GM12878 (cell line): Measurements from ENCODE around the gene OSM. TPM values are rescaled to one million over a fixed set of nuclear protein-coding genes. Genes with fewer than 3 reads are reported as not detected.
A peak's percentile ranks its signal among the peaks of the same experiment; 100 is the strongest.

Source experiments
- ATAC-seq: fragments of 200-7000 bp; cut with Tn5 transposase; 3 replicates; pipeline ENCODE4 v1.9.1; 2020; ENCODE audit warnings: mild to moderate bottlenecking, moderate library complexity
- BruUV-seq: library from RNA; stranded (reverse); fragments of 400-500 nt; replicated peaks from 2 replicates; lab custom pipeline; 2021; lab: Mats Ljungman, UMichigan
- CTCF ChIA-PET: fragments of 300-600 bp; sonication (Branson Sonifier 250); formaldehyde crosslinking; extraction: SDS; loops from one replicate; lab custom pipeline; 2021; ENCODE audit warnings: inconsistent platforms; lab: Yijun Ruan, JAX
- POLR2A ChIA-PET: fragments of 350-600 bp; formaldehyde crosslinking; extraction: SDS; loops from one replicate; lab custom pipeline; 2021; ENCODE audit warnings: inconsistent platforms; lab: Charles Lee
- RAD21 ChIA-PET: fragments of 300-600 bp; sonication (Branson Sonifier 250); formaldehyde crosslinking; loops from one replicate; lab custom pipeline; 2023; ENCODE audit warnings: antibody characterized with exemption; ENCODE audit not compliant: unreplicated experiment; lab: Charles Lee
- SMC1A ChIA-PET: fragments of 300-600 bp; sonication (Branson Sonifier 250); formaldehyde crosslinking; loops from one replicate; lab custom pipeline; 2023; ENCODE audit not compliant: unreplicated experiment, uncharacterized antibody; lab: Charles Lee
- DNase-seq: peaks from one replicate; pipeline ENCODE4 v3.0.0-alpha.2; 2011; ENCODE audit warnings: low read depth, low spot score
- FAIRE-seq: peaks from 3 replicates; lab custom pipeline; 2011; peaks lifted over from hg19 to GRCh38; lab: Jason Lieb, UNC
- H2AFZ ChIP-seq: 2 replicates; pipeline ENCODE4 v1.6.0; 2011; ENCODE audit warnings: low read depth, low read length, control low read depth; ENCODE audit not compliant: control insufficient read depth
- H3K27ac ChIP-seq: 2 replicates; pipeline ENCODE4 v1.5.1; 2011; ENCODE audit warnings: control low read depth; ENCODE audit not compliant: control insufficient read depth, insufficient read depth
- H3K27me3 ChIP-seq, 2 experiments: replicated peaks in 1 of 2; 2 replicates each; pipeline versions ENCODE4 v1.6.0 to v1.6.1; 2011; ENCODE audit warnings: low read length in 1 of 2; ENCODE audit not compliant: control insufficient read depth in 2 of 2, insufficient read depth in 2 of 2
- H3K36me3 ChIP-seq, 2 experiments: 2 replicates each; pipeline ENCODE4 v1.5.1; 2011; ENCODE audit warnings: low read length in 1 of 2; ENCODE audit not compliant: control insufficient read depth in 2 of 2, insufficient read depth in 2 of 2
- H3K4me1 ChIP-seq: 2 replicates; pipeline ENCODE4 v1.6.1; 2011; ENCODE audit warnings: mild to moderate bottlenecking, low read length, moderate library complexity, mixed read lengths; ENCODE audit not compliant: control insufficient read depth, insufficient read depth
- H3K4me2 ChIP-seq: 2 replicates; pipeline ENCODE4 v1.6.0; 2011; ENCODE audit warnings: control low read depth; ENCODE audit not compliant: control insufficient read depth, insufficient read depth
- H3K4me3 ChIP-seq: fragments of 200-600 bp; sonication (generic); 2 replicates; pipeline ENCODE4 v1.5.1; 2016
- H3K79me2 ChIP-seq: 2 replicates; pipeline ENCODE4 v1.6.0; 2011; ENCODE audit warnings: low read length; ENCODE audit not compliant: control insufficient read depth, insufficient read depth
- H3K9ac ChIP-seq: 2 replicates; pipeline ENCODE4 v1.8.0; 2011; ENCODE audit warnings: low read length, control low read depth, mixed read lengths; ENCODE audit not compliant: control insufficient read depth, insufficient read depth
- H3K9me3 ChIP-seq: replicated peaks from 3 replicates; pipeline ENCODE4 v1.5.1; 2011; ENCODE audit warnings: mild to moderate bottlenecking, low read length; ENCODE audit not compliant: control insufficient read depth, insufficient read depth
- H4K20me1 ChIP-seq: 2 replicates; pipeline ENCODE4 v1.6.0; 2011; ENCODE audit not compliant: control insufficient read depth, insufficient read depth
- BCL3 ChIP-seq: IDR thresholded peaks from 2 replicates; pipeline ENCODE4 v1.6.1; 2011; ENCODE audit warnings: borderline replicate concordance, low read depth, mild to moderate bottlenecking, moderate library complexity, low read length; ENCODE audit not compliant: insufficient read depth, poor library complexity, severe bottlenecking
- EP300 ChIP-seq, 2 experiments: fragments of 150-350 bp in 1 of 2; IDR thresholded peaks; 2 replicates each; pipeline ENCODE4 v1.6.1; 2011 to 2012; ENCODE audit warnings: low read depth in 2 of 2, low read length in 2 of 2, borderline replicate concordance in 1 of 2, improper control_type of control experiment in 1 of 2, inconsistent platforms in 1 of 2; ENCODE audit not compliant: control insufficient read depth in 1 of 2
- ETV6 ChIP-seq, 2 experiments: fragments of 450-650 bp in 1 of 2; IDR thresholded peaks in 1 of 2; conservative IDR thresholded peaks in 1 of 2; 2 replicates each; pipeline ENCODE4 v1.6.1; 2014; ENCODE audit warnings: antibody characterized with exemption in 1 of 2, borderline replicate concordance in 1 of 2, low read depth in 1 of 2, mild to moderate bottlenecking in 1 of 2, moderate library complexity in 1 of 2
- GATAD2B ChIP-seq: fragments of 450-650 bp; conservative IDR thresholded peaks from 2 replicates; pipeline ENCODE4 v1.6.1; 2017; ENCODE audit warnings: low read depth, mild to moderate bottlenecking, moderate library complexity
- HSF1 ChIP-seq: fragments of 150-350 bp; IDR thresholded peaks from 2 replicates; pipeline ENCODE4 v1.6.1; 2014; ENCODE audit warnings: mild to moderate bottlenecking, low read depth, low read length
- POU2F2 ChIP-seq: IDR thresholded peaks from 3 replicates; pipeline ENCODE4 v1.6.1; 2011; ENCODE audit warnings: low read depth, mild to moderate bottlenecking, low read length, borderline replicate concordance
- REST ChIP-seq: IDR thresholded peaks from 2 replicates; pipeline ENCODE4 v1.6.1; 2012; ENCODE audit warnings: mild to moderate bottlenecking, low read depth, low read length
- RUNX3 ChIP-seq: IDR thresholded peaks from 2 replicates; pipeline ENCODE4 v1.6.1; 2012; ENCODE audit warnings: low read length, inconsistent platforms
- SPI1 ChIP-seq: IDR thresholded peaks from 2 replicates; pipeline ENCODE4 v1.6.1; 2011; ENCODE audit warnings: low read depth, mild to moderate bottlenecking, low read length, moderate library complexity, borderline replicate concordance; ENCODE audit not compliant: insufficient read depth
- TCF3 ChIP-seq: IDR thresholded peaks from 2 replicates; pipeline ENCODE4 v1.6.1; 2012; ENCODE audit warnings: low read depth, mild to moderate bottlenecking, low read length, borderline replicate concordance; ENCODE audit not compliant: insufficient read depth
- WRNIP1 ChIP-seq: IDR thresholded peaks from 2 replicates; pipeline ENCODE4 v1.6.1; 2011; ENCODE audit warnings: low read depth, low read length, improper control_type of control experiment, borderline replicate concordance
- ZNF384 ChIP-seq: IDR thresholded peaks from 2 replicates; pipeline ENCODE4 v1.6.1; 2012; ENCODE audit warnings: low read depth, mild to moderate bottlenecking, low read length, improper control_type of control experiment, borderline replicate concordance
- WGBS: methylation state at CpG from one replicate; pipeline ENCODE4 v1.1.6; 2016; ENCODE audit warnings: low lambda C conversion rate; ENCODE audit not compliant: insufficient replicate concordance, insufficient coverage; ENCODE audit errors: missing lambda C conversion rate; 5-methylcytosine and 5-hydroxymethylcytosine counted together
- in situ Hi-C: fragments of 300-500 bp; cut with MboI; formaldehyde crosslinking; loops from 9 replicates; pipeline ENCODE4 v1.14.3; 2018; ENCODE audit warnings: mixed read lengths
- intact Hi-C: fragments of 100-400 bp; cut with micrococcal nuclease; formaldehyde crosslinking; loops from one replicate; pipeline ENCODE4 v1.14.2; 2022; ENCODE audit not compliant: unreplicated experiment
- polyA plus RNA-seq, 11 experiments: library from polyadenylated mRNA; depleted of rRNA in 4 of 11; unstranded in 6 of 11; stranded (reverse) in 5 of 11; fragments of >200 nt; fragmentation: Nextera tagmentation in 4 of 11; fragmentation: Illumina TruSeq in 1 of 11; extraction: Ambion mirVana in 4 of 11; extraction: Trizol in 1 of 11; gene quantifications; 1 replicate in 1 of 11; 2 replicates in 10 of 11; pipeline versions ENCODE4 v1.2.1 to v1.2.3, GENCODE V29; 2011 to 2016; ENCODE audit warnings: inconsistent platforms in 2 of 11, missing spikeins in 2 of 11, low read depth in 1 of 11
- total RNA-seq, 4 experiments: library from RNA; depleted of rRNA in 3 of 4; stranded (reverse); fragments of >200 nt in 3 of 4; fragmentation: Illumina TruSeq in 1 of 4; extraction: Trizol in 1 of 4; gene quantifications; 2 replicates each; pipeline versions ENCODE4 v1.2.1 to v1.2.3, GENCODE V29; 2013 to 2021

Gene OSM
- total and polyA plus RNA-seq, 10 of the 15 experiments (the other 5 are each of a cell fraction or from before 2014, with no cell fraction given): 0.06 to 1.4 (median 0.59) TPM

- TF ChIP-seq REST (no peak), WRNIP1 (no peak)
Measured at GRCh38 chr22:30222321-30222720, 44.3 kb downstream of the OSM start (continued).

GRCh38 chr22:30221121-30221992 is 45.3 kb downstream of the OSM start:
- no TSS peak for BruUV-seq
- WGBS: 20% methylated on average over 24 of the region's 26 CpGs
- FAIRE-seq (peak; percentile 76), DNase-seq (peak; percentile 56), ATAC-seq (peak; percentile 75)
- no peak overlapping the region for H3K27ac ChIP-seq
- no peaks in the 10 kb centered on the region for H3K27me3 ChIP-seq
- no peak overlapping the region for H3K4me3 ChIP-seq
- CTCF ChIA-PET: no interaction called here
- SMC1A ChIA-PET: no interaction called here
- H3K36me3 ChIP-seq: no peaks in the 10 kb centered on the region
- in situ Hi-C loops: no loop called here
- no peak overlapping the region; the same call in 1 of the 2 replicates for H3K9ac ChIP-seq
- H3K4me2 ChIP-seq: peak overlapping the region; percentile 51
- H4K20me1 ChIP-seq: no peaks in the 10 kb centered on the region
- H3K79me2 ChIP-seq: no peaks in the 10 kb centered on the region
- H2AFZ ChIP-seq: no peak overlapping the region
- peaks cover 25% of the 10 kb centered on the region for H3K4me1 ChIP-seq
- RAD21 ChIA-PET: no interaction called here
- POLR2A ChIA-PET: interaction anchor here (0.5 kb wide), 1 partner anchor 35 kb away, joined by 3 read pairs; no protein-coding TSS in a partner anchor
- intact Hi-C loops: no loop called here
- no peaks in the 10 kb centered on the region for H3K9me3 ChIP-seq
- 0 out of 4 replicates have a peak, but pooled peaks of 1 of the 2 experiments have one; percentile 33 for TF ChIP-seq EP300 (IDR thresholded peaks at IDR 0.05; ENCODE audit: borderline replicate concordance in 1 of 2, control insufficient read depth in 1 of 2, low read depth in 2 of 2, low read length in 2 of 2)
- 0 out of 2 replicates have a peak, but pooled peaks have one; percentile 26 for TF ChIP-seq TCF3
- no peak for TF ChIP-seq HSF1
- TF ChIP-seq BCL3: peak; percentile 24
- TF ChIP-seq GATAD2B: 0 out of 2 replicates have a peak, but pooled peaks have one; percentile 47
- TF ChIP-seq RUNX3: peak; percentile 67
- TF ChIP-seq ZNF384: peak; percentile 21; the same call in 1 of the 2 replicates
- TF ChIP-seq POU2F2: no peak
- peak in 1 of 2 experiments; percentile 71; a peak in 2 of 4 replicates for TF ChIP-seq ETV6 (conservative IDR thresholded peaks at IDR 0.05 in 1 of 2, IDR thresholded peaks at IDR 0.05 in 1 of 2; ENCODE audit: borderline replicate concordance in 1 of 2, low read depth in 1 of 2)
- peak; percentile 68 for TF ChIP-seq SPI1
